ENCODE data around the gene EIF1AX.
"Not testable (repeated sequence)": the region's sequence is repeated elsewhere in the genome, so short reads cannot be mapped to it uniquely, and the experiment has no call there.

Gene EIF1AX

GRCh38 chrX:20126833-20127232, 14.8 kb downstream of the EIF1AX start:
- DNase-seq, result not testable (repeated sequence)

GRCh38 chrX:20124964-20125363, 16.7 kb downstream of the EIF1AX start:
- no peak for DNase-seq

- DNase-seq, result no peak
Measured at GRCh38 chrX:20118065-20118824, 23.4 kb downstream of the EIF1AX start.

- no peak for DNase-seq
Measured at GRCh38 chrX:20116577-20117240, 24.9 kb downstream of the EIF1AX start, which contains the start of gene MAP7D2. MAP7D2 (minus strand) TSS chrX:20116907; CDS start chrX:20116879, 28 bp downstream.

GRCh38 chrX:20116087-20116576, 25.5 kb downstream of the EIF1AX start:
- DNase-seq, result no peak

GRCh38 chrX:20112022-20112774, 29.4 kb downstream of the EIF1AX start:
- DNase-seq, result no peak

GRCh38 chrX:20111271-20111670, 30.4 kb downstream of the EIF1AX start:
- DNase-seq, result no peak

- DNase-seq, result no peak
Measured at GRCh38 chrX:20101934-20102581, 39.6 kb downstream of the EIF1AX start.

- DNase-seq, result no peak
Measured at GRCh38 chrX:20091499-20091898, 50.1 kb downstream of the EIF1AX start.

GRCh38 chrX:20089845-20090244, 51.8 kb downstream of the EIF1AX start:
- DNase-seq, result no peak

- DNase-seq, result no peak
Measured at GRCh38 chrX:20080277-20080676, 61.4 kb downstream of the EIF1AX start.
